ENCODE measurements around the gene C1D. TPM values are rescaled to one million over a fixed set of nuclear protein-coding genes. Genes with fewer than 3 reads are reported as not detected.

C1D gene
- total and polyA plus RNA-seq, 2 experiments from 2014 or later = 30.1 to 39.7 TPM

DNA sequence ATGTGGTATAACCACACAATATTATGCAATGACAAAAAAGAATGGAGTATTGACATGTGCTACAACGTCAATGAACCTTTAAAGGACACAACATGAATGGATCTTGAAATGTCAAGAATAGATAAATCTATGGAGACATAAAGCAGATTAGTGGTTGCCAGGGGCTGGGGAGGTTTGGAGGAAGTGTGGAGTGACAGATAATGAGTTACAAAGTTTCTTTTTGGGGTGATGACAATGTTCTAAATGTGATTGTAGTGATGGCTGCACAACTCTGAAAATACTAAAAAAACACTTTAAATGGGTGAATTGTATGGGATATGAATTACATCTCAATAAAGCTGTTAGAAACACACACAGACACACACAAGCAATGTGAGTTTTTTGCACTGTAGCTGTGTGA, 37.4 kb upstream of the C1D start:
- Histone ChIP-seq H2AFZ (no peak overlapping the region), H3K27ac (ENCODE audit: low read depth) (no peak overlapping the region), H3K4me1 (ENCODE audit: insufficient read depth) (no peaks in the 10 kb centered on the region), H3K36me3 (ENCODE audit: insufficient read depth) (no peaks in the 10 kb centered on the region), H3K27me3 (ENCODE audit: insufficient read depth) (no peaks in the 10 kb centered on the region), H3K79me2 (replicated peaks; ENCODE audit: insufficient read depth) (no peaks in the 10 kb centered on the region), H3K4me2 (no peak overlapping the region), H3K9me2 (ENCODE audit: insufficient read depth) (no peaks in the 10 kb centered on the region), H3F3A (replicated peaks; ENCODE audit: low read depth) (no peaks in the 10 kb centered on the region), H3K4me3 (no peak overlapping the region), H4K20me1 (replicated peaks; ENCODE audit: insufficient read depth) (no peaks in the 10 kb centered on the region)
- H3K4me1 Mint-ChIP-seq = peaks cover 4% of the 10 kb centered on the region; the same call in 1 of the 3 replicates
- no peak for TF ChIP-seq CREB1 (CRISPR knock-in tag; IDR thresholded peaks at IDR 0.05; ENCODE audit: low read depth)
- TF ChIP-seq NANOG (IDR thresholded peaks at IDR 0.05; ENCODE audit: borderline replicate concordance) = no peak
- TF ChIP-seq CTCF (conservative IDR thresholded peaks at IDR 0.05; ENCODE audit: low read depth in 2 of 2) = no peak
- TF ChIP-seq, protein P1, sequence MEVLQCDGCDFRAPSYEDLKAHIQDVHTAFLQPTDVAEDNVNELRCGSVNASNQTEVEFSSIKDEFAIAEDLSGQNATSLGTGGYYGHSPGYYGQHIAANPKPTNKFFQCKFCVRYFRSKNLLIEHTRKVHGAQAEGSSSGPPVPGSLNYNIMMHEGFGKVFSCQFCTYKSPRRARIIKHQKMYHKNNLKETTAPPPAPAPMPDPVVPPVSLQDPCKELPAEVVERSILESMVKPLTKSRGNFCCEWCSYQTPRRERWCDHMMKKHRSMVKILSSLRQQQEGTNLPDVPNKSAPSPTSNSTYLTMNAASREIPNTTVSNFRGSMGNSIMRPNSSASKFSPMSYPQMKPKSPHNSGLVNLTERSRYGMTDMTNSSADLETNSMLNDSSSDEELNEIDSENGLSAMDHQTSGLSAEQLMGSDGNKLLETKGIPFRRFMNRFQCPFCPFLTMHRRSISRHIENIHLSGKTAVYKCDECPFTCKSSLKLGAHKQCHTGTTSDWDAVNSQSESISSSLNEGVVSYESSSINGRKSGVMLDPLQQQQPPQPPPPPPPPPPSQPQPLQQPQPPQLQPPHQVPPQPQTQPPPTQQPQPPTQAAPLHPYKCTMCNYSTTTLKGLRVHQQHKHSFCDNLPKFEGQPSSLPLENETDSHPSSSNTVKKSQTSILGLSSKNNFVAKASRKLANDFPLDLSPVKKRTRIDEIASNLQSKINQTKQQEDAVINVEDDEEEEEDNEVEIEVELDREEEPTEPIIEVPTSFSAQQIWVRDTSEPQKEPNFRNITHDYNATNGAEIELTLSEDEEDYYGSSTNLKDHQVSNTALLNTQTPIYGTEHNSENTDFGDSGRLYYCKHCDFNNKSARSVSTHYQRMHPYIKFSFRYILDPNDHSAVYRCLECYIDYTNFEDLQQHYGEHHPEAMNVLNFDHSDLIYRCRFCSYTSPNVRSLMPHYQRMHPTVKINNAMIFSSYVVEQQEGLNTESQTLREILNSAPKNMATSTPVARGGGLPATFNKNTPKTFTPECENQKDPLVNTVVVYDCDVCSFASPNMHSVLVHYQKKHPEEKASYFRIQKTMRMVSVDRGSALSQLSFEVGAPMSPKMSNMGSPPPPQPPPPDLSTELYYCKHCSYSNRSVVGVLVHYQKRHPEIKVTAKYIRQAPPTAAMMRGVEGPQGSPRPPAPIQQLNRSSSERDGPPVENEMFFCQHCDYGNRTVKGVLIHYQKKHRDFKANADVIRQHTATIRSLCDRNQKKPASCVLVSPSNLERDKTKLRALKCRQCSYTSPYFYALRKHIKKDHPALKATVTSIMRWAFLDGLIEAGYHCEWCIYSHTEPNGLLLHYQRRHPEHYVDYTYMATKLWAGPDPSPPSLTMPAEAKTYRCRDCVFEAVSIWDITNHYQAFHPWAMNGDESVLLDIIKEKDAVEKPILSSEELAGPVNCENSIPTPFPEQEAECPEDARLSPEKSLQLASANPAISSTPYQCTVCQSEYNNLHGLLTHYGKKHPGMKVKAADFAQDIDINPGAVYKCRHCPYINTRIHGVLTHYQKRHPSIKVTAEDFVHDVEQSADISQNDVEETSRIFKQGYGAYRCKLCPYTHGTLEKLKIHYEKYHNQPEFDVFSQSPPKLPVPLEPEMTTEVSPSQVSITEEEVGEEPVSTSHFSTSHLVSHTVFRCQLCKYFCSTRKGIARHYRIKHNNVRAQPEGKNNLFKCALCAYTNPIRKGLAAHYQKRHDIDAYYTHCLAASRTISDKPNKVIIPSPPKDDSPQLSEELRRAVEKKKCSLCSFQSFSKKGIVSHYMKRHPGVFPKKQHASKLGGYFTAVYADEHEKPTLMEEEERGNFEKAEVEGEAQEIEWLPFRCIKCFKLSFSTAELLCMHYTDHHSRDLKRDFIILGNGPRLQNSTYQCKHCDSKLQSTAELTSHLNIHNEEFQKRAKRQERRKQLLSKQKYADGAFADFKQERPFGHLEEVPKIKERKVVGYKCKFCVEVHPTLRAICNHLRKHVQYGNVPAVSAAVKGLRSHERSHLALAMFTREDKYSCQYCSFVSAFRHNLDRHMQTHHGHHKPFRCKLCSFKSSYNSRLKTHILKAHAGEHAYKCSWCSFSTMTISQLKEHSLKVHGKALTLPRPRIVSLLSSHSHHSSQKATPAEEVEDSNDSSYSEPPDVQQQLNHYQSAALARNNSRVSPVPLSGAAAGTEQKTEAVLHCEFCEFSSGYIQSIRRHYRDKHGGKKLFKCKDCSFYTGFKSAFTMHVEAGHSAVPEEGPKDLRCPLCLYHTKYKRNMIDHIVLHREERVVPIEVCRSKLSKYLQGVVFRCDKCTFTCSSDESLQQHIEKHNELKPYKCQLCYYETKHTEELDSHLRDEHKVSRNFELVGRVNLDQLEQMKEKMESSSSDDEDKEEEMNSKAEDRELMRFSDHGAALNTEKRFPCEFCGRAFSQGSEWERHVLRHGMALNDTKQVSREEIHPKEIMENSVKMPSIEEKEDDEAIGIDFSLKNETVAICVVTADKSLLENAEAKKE (CRISPR knock-in tag; IDR thresholded peaks at IDR 0.05) = no peak
- TF ChIP-seq JUNB (IDR thresholded peaks at IDR 0.05; ENCODE audit: unreplicated experiment) = no peak
- TF ChIP-seq POLR2AphosphoS5 (IDR thresholded peaks at IDR 0.05; ENCODE audit: low read depth) = no peak
- TF ChIP-seq EZH2phosphoT487 (IDR thresholded peaks at IDR 0.05; ENCODE audit: unreplicated experiment) = no peak
- TF ChIP-seq ETS1 (IDR thresholded peaks at IDR 0.05) = no peak
- TF ChIP-seq STAT1 (IDR thresholded peaks at IDR 0.05; ENCODE audit: unreplicated experiment) = no peak
- TF ChIP-seq EZH2 (IDR thresholded peaks at IDR 0.05; ENCODE audit: low read depth, unreplicated experiment) = no peak
- TF ChIP-seq ZNF114 (CRISPR knock-in tag; IDR thresholded peaks at IDR 0.05) = no peak
- no peak for TF ChIP-seq ZNF331 (CRISPR knock-in tag; IDR thresholded peaks at IDR 0.05; ENCODE audit: low read depth)
- no peak for TF ChIP-seq REST (IDR thresholded peaks at IDR 0.05; ENCODE audit: unreplicated experiment)
- no peak overlapping the region for H3K4me3 Mint-ChIP-seq
- no peaks in the 10 kb centered on the region for H3K9me3 Mint-ChIP-seq
- no peak for DNase-seq (ENCODE audit: low spot score)
- H3K27me3 Mint-ChIP-seq (ENCODE audit: insufficient read depth, low read depth, poor library complexity) = no peaks in the 10 kb centered on the region
- no peaks in the 10 kb centered on the region for H3K36me3 Mint-ChIP-seq (ENCODE audit: low read depth)
- no peak overlapping the region for H3K27ac Mint-ChIP-seq
- no peak for ATAC-seq

All from GM23338 (cell line).